ENCODE results near the gene ZSCAN18.

- TF ChIP-seq CTCF (IDR thresholded peaks at IDR 0.05) (no peak), POLR2A (IDR thresholded peaks at IDR 0.05) (no peak)
Measured at GRCh38 chr19:58046856-58047255, 51.2 kb downstream of the ZSCAN18 start.
